CD4-positive, alpha-beta T cell treated with Interleukin-6 for 4 hours (primary cell): ENCODE results near the gene SHISAL2A.
"Not testable (repeated sequence)": the region's sequence is repeated elsewhere in the genome, so short reads cannot be mapped to it uniquely, and the experiment has no call there.

Source experiments
- DNase-seq: peaks from one replicate; pipeline ENCODE4 v3.0.0-alpha.2; 2020; ENCODE audit warnings: mixed read lengths

SHISAL2A gene

GRCh38 chr1:52686830-52687229, 53.9 kb downstream of the SHISAL2A start:
- DNase-seq, result no peak

DNA sequence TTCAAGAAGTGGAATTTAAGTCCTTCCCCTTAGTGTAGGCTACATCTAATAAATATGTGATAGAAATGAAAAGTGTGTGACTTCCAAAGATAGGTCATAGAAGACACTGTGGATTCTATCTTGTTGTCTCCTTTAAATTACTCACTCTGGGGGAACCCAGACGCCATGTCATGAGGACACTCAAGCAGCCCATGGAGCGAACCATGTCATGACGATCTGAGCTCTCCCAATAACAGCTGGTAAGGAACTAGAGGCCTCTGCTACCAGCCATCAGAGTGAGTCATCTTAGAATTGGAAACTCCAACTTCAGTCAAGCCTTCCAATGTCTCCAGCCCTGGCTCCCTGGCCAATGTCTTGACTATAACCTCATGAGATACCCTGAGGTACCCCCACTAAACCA, 58.9 kb downstream of the SHISAL2A start:
- DNase-seq, result no peak

- DNase-seq, result no peak
Measured at GRCh38 chr1:52692697-52693096, 59.7 kb downstream of the SHISAL2A start.

DNA sequence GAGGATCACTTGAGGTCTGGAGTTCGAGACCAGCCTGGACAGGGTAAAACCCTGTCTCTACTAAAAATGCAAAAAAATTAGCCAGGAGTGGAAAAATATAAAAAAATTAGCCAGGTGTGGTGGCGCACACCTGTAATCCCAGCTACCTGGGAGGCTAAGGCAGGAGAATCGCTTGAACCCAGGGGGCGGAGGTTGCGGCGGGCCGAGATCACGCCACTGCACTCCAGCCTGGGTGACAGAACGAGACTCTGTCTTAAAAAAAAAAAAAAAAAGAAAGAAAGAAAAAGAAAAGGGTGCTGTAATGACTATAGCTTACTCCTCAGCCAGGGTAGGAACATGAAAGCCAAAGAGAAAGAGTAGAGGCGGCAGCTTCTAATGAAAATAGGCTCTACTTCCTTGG, 60.4 kb downstream of the SHISAL2A start:
- not testable (repeated sequence) for DNase-seq

DNA sequence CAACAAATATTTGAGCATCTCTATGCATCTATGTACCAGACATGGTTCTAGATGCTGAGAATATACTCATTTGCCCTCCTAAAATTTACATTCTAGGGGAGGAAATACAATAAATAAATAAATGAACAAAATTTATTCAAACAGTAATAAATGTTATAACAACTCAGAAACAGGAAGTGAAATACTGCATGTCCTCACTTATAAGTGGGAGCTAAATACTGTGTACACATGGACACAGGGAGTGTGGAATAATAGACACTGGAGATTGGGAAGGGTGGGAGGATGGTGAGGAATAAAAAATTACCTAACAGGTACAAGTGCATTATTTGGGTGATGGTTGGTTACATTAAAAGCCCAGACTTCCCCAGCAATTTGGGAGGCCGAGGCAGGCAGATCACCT, 60.9 kb downstream of the SHISAL2A start:
- no peak for DNase-seq

DNA sequence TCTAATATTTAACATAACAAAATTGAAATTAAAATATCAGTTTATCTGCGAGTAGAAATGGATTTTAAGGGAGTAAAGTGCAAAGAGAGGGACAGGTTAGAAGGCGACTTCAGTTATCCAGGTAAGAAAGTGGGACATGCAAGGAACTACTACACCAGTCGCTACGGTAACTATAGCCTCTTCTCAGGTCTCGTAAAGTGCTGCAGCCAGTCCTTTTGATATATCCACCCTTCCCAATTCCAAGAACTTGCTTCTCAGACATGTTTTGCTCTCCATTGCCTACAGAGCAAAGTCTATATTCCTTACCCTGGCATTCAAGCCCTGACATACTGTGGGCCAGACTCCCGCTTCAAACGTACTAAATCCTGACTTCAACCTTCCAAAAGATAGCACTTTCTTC, 62.7 kb downstream of the SHISAL2A start:
- DNase-seq, result no peak

GRCh38 chr1:52697795-52698674, 65.1 kb downstream of the SHISAL2A start, which contains the start of gene COA7:
Gene COA7 (minus strand): TSS chr1:52698347. CDS start chr1:52698326, 21 bp downstream.
- DNase-seq, result peak; percentile 72

GRCh38 chr1:52702886-52703787, 70.2 kb downstream of the SHISAL2A start:
- peak; percentile 86 for DNase-seq

- no peak for DNase-seq
Measured at GRCh38 chr1:52706136-52706670, 73.2 kb downstream of the SHISAL2A start.
